Islet precursor cell (in vitro differentiated cells): Measurements from ENCODE around the gene MYLIP.
"Not testable (repeated sequence)": the region's sequence is repeated elsewhere in the genome, so short reads cannot be mapped to it uniquely, and the experiment has no call there.

Experiments used
- DNase-seq: peaks from one replicate; pipeline ENCODE4 v3.0.0-alpha.2; 2018

The MYLIP gene

DNA sequence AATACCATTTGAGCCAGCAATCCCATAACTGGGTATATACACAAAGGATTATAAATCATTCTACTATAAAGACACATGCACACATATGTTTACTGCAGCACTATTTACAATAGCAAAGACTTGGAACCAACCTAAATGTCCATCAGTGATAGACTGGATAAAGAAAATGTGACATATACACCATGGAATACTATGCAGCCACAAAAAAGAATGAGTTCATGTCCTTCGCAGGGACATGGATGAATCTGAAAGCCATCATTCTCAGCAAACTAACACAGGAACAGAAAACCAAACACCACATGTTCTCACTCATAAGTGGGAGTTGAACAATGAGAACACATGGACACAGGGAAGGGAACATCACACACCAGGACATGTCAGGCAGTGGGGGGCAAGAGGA lies 47.7 kb downstream of the MYLIP start:
- not testable (repeated sequence) for DNase-seq

DNA sequence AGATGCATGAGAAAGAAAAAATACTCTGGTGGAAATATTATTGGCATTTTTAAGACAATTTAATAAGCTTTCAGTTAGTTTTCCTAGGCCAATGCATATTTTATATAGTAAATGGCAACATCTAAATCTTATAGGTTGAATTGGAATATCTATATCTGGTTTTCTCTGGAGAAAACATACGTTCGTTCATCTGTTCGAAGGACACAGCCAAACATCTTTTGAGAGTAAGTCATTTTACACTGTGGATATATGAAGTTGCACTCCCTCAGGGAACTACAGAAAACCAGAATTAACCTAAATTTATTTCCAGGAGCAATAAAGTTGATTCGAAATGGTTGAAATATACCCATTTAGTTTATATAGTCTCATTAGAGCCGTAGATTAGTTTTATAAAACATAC lies 49.0 kb downstream of the MYLIP start:
- DNase-seq: no peak

DNA sequence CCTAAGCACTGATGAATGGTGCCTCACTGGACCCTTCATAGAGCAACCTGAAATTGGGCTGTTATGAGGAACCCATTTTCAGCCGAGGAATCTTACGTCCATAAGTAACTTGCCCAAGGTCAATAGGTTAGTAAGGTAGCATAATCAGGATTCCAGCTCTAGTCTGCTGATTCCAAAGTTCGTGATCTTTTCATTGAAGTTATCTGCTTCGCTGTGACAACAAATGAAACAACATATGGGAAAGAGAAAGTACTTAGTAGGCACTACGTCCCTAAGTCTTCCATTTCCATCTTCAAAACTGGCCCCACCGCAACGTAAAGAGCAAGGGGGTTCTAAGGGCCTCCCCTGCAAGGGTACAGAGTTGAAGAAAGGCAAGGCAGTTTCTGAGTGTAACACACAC lies 49.5 kb downstream of the MYLIP start:
- no peak for DNase-seq

DNA sequence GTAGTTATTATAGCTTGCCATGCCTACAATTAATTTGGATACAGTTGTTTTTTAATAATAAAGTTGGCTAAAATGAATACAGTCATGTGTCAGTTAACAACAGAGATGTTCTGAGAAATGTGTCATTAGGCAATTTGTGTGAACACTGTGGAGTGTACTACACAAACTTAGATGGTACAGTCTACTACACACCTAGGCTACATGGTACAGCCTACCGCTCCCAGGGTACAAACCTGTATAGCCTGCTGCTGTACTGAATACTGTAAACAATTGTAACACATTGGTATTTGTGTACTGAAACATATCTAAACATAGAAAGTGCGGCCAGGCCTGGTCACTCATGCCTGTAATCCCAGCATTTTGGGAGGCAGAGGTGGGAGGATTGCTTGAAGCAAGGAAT lies 50.2 kb downstream of the MYLIP start:
- no peak for DNase-seq

DNA sequence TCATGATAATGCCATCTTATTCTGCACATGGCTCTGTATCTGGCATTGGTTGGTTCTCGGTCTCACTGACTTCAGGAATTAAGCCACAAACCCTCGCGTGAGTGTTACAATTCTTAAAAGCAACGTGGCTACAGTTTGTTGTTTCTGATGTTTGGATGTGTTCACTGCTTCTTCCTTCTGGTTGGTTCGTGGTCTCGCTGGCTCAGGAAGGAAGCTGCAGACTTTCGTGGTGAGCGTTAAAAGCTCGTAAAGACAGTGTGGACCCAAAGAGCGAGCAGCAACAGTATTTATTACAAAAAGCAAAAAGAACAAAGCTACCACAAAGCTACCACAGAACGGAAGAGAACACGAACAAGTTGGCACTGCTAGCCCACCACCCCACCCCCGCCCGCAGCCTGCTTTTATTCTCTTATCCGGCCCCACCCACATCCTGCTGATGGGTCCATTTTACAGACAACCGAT lies 51.1 kb downstream of the MYLIP start:
- DNase-seq: no peak

DNA sequence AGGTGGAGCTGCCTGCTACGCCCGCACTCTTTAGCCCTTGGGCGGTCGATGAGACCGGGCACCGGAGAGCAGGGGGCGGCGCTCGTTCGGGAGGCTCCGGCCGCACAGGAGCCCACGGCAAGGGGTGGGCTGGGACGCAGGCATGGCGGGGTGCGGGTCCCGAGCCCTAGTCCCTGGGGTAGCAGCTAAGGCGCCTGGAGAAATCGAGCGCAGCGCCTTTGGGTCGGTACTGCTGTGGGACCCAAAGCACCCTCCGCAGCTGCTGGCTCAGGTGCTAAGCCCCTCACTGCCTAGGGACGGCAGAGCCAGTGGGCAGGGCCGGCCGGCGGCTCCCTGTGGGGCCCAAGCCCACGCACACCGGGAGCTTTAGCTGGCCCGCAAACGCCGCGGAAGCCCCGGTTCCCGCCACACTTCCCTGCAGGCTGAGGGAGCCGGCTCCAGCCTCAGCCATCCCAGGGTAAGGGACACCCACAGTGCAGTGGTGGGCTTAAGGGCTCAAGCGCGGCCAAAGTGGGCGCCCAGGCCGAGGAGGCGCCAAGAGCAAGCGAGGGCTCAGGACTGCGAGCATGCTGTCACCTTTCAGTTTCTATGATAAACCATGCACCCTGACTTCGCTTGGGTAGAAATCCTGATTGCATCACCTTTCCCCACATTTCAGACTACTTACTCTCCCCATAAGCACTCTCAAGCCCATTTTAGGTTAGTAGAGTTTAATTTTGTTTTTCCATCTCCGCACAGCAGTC lies 52.0 kb downstream of the MYLIP start:
- no peak for DNase-seq

DNA sequence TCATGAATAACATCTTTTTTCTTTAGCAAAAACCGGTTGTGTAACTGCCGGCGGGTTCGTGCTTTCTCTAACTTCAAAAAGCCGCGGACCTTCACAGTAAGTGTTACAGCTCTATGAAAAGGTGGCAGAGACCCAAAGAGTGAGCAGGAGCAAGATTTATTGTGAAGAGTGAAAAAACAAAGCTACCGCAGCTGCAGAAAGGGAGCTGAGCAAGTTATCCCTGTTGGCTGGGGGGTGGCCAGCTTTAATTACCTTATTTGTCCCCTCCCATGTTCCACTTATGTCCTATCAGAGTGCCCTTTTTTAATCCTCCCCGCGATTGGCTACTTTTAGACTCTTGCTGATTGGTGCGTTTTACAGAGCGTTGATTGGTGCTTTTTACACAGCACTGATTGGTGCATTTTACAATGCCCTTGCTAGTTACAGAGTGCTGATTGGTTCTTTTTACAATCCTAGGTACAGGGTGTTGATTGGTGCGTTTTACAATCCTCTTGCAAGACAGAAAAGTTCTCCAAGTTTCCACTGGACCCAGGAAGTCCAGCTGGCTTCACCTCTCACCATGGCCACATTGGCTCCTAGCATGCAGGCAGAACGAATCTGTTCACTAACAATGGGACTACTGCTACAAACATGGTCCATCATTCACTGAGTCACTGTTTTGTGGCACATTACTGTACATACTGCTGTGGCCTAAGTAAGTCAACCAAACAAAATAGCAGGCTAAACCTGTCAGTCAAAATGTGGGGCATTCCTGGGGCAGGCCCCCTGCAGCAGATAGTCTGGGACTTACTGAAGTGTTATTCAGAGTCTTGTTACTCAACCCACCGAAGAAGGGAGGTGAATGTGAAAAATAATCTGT lies 52.8 kb downstream of the MYLIP start:
- no peak for DNase-seq

DNA sequence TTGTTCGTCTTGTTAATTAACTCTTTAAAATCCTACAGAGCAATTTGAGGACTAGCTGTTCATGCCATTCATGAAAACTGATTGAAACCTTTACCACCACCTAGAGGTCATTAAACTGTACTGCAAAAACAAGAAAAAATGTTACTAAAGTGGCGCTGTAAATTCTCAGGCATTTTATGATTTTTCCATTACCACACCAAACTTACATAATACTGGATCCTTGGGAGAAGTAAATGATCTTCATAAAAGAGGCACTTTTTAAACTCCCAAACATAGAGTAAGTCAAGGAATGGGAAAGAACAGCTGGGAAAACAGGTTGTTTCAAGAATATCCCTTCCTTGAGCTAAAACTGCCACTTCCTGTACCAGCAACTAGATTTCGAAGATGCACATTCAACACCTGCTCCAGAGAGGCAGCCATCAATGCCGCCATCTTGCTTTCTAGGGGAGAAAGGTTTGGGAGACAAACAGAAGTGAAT lies 54.3 kb downstream of the MYLIP start:
- no peak for DNase-seq

DNA sequence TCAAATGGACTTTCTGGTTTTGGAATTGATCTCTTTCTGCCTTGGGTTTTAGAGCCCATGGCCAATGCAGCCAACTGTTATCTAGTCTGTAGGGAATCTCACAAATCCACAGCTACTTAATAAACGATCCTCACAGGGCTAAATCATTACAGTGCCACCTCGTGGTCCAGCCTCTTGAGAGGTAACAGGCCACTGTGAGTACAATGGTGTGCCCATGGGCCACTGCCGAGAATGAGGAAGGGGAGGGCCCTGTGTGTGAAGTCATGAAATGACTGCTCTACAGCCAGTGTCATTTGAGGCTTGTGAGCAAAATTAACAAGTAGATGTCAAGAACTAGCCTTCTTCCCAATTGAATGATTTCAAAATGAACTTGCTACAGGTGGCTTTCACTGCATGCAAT lies 55.2 kb downstream of the MYLIP start:
- DNase-seq: no peak

DNA sequence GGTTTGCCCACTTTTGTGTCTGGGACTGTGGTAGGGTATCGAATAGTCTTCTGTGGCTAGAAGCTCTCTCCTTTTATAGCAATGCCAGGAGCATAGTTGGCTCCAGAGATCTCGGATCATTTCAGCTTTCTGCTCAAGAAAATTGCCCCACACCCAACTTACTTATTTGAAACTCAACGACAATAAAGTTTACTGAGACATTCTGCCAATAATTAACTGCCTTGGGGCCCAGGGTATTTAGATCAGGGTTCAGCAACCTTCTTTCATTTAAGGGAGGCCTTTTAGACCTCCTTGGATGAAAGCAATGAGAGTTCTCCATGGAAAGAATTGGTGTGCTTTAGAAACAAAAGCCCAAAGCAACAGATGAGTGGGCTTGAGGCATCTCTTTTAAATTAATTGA lies 55.7 kb downstream of the MYLIP start:
- DNase-seq: no peak

DNA sequence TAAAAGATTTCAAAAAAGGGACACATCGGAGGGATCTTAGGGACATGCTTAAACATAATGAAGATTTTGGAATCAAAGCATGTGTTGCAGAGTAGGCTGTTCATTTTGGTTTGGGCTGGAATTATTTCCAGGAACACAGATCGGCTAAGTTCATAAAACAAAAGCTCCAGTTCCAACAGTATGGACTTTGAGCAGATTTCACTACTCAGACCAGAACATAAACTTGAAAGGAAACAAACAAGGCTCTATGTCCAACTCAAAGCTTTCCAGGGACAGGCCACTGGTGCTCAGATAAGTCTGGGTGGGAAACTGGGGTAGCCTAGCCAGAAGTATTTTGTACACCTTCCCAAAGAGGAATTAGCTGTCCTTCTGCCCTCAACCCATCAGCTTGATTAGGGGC lies 58.3 kb downstream of the MYLIP start:
- DNase-seq: no peak

DNA sequence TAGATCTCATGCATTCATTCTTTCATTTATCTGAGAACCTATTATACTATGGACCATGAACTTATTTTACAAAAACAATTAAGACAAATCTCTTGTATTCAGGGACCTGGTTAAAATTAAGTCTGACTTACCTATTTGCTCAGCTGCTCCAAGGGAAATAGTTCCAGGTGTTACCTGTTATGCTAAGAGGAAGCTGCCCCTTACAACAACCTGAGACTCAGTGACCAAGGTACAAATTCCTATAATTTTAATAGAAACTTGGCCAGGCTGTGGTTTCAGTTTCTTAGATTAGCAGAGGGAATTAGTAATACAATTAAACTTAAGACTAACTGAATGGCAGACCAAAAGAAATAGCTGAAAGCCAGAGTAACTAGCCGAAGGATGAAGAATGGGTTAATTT lies 61.3 kb downstream of the MYLIP start:
- DNase-seq: no peak

DNA sequence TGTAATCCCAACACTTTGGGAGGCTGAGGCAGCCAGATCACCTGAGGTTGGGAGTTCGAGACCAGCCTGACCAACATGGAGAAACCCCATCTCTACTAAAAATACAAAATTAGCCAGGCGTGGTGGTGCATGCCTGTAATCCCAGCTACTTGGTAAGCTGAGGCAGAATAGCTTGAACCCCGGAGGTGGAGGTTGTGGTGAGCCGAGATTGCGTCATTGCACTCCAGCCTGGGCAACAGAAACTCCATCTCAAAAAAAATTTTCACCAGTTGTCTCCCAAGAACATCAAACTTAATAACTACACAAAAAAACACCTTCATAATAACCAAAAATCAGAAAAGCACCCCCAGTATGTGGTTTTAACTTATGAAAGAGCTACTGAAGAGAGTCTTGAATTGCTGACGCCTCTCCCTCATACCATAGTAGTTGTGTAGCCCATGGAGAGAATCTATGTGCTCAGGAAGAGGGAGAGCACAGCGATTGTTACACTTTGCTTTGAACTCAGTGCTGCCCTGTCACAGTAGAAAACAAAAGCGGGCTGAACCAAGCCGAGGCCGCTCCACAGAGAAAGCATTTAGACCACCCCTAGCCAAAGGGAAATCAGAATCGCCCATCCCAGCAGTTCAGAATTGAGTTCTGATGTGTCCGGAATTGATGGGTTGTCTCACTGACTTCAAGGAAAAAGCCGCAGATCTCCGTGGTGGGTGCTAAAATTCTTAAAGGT lies 67.5 kb downstream of the MYLIP start:
- no peak for DNase-seq

DNA sequence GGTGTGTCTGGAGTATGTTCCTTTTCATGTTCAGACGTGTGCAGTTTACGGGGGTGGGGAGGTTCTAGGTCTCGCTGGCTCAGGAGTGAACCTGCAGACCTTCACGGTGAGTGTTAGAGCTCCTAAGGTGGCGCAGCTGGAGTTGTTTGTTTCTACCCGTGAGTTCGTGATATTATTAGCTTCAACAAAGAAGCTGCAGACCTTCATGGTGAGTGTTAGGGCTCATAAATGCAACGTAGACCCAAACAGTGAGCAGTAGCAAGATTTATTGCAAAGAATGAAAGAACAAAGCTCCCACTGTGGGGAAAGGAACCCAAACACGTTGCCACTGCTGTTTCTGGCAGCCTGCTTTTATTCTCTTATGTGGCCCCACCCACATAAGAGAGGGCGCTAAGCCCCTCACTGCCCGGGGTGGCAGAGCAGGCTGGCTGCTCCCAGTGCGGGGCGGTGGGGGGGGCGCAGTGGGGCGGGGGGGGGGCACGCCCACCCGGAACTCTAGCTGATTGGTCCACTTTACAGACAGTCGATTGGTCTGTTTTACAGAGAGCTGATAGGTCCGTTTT lies 68.2 kb downstream of the MYLIP start:
- no peak for DNase-seq
